Measurements from ENCODE around the gene BTN3A1. TPM values are rescaled to one million over a fixed set of nuclear protein-coding genes. Genes with fewer than 3 reads are reported as not detected.

Gene BTN3A1
- total RNA-seq, 1 donor from 2014 or later, result 75.7 TPM

Other genes with a start within 250 kb of the BTN3A1 start
- gene BTN3A2, start 37.1 kb upstream of the BTN3A1 start, total RNA-seq, result 100 and 107 TPM in 2 replicates
- 16.7 and 19.1 TPM in 2 replicates for gene BTN2A2, start 19.2 kb upstream of the BTN3A1 start, total RNA-seq
- 73.0 and 77.3 TPM in 2 replicates for gene BTN3A3, start 38.2 kb downstream of the BTN3A1 start, total RNA-seq
- gene BTN2A1, start 55.7 kb downstream of the BTN3A1 start, total RNA-seq, result 25.5 and 27.4 TPM in 2 replicates
- not detected in 2 replicates for gene BTN1A1, start 98.0 kb downstream of the BTN3A1 start, total RNA-seq
- gene HMGN4, start 136.1 kb downstream of the BTN3A1 start, total RNA-seq, result 79.4 and 80.9 TPM in 2 replicates
- 26.6 and 27.2 TPM in 2 replicates for gene ABT1, start 194.7 kb downstream of the BTN3A1 start, total RNA-seq

All from T-helper 2 cell treated with Interferon-gamma antibody and Interleukin-4, amounts not matched to agents 100 ng/mL and 5 ng/mL, for 36 hours (primary cell).